IMR-90 (cell line): ENCODE measurements around the gene SLC26A11. TPM values are rescaled to one million over a fixed set of nuclear protein-coding genes. Genes with fewer than 3 reads are reported as not detected.

Experiments used
- ATAC-seq: fragments of 200-7000 bp; cut with Tn5 transposase; 2 replicates; pipeline ENCODE4 v1.9.1; 2020; ENCODE audit warnings: low read depth, mild to moderate bottlenecking, moderate library complexity
- BruUV-seq: library from RNA; stranded (reverse); fragments of 400-500 nt; replicated peaks from 2 replicates; lab custom pipeline; 2021; lab: Mats Ljungman, UMichigan
- CTCF ChIA-PET: fragments of 300-600 bp; formaldehyde crosslinking; extraction: SDS; loops from one replicate; lab custom pipeline; 2021; ENCODE audit warnings: antibody characterized with exemption; lab: Yijun Ruan, JAX
- POLR2A ChIA-PET: fragments of 300-600 bp; sonication (Branson Sonifier 250); formaldehyde crosslinking; loops from one replicate; lab custom pipeline; 2022; ENCODE audit warnings: antibody characterized with exemption; ENCODE audit not compliant: unreplicated experiment; lab: Charles Lee
- DNase-seq: peaks from one replicate; pipeline ENCODE4 v3.0.0; 2013
- H2AFZ ChIP-seq: replicated peaks from 2 replicates; pipeline ENCODE3; 2013; ENCODE audit warnings: low read length, mild to moderate bottlenecking; ENCODE audit not compliant: poor library complexity
- H2AK5ac ChIP-seq: 2 replicates; pipeline ENCODE4 v1.6.1; 2013; ENCODE audit warnings: low read depth, low read length, inconsistent platforms
- H2AK9ac ChIP-seq: replicated peaks from 2 replicates; pipeline ENCODE3; 2013; ENCODE audit warnings: mild to moderate bottlenecking, low read depth, low read length, moderate library complexity; ENCODE audit not compliant: poor library complexity
- H2BK120ac ChIP-seq: 2 replicates; pipeline ENCODE4 v1.6.1; 2013; ENCODE audit warnings: low read depth, low read length, inconsistent platforms
- H2BK15ac ChIP-seq: 3 replicates; pipeline ENCODE4 v1.6.1; 2013; ENCODE audit warnings: low read depth, low read length, inconsistent platforms
- H2BK20ac ChIP-seq: 2 replicates; pipeline ENCODE4 v1.6.1; 2013; ENCODE audit warnings: low read depth, mild to moderate bottlenecking, inconsistent platforms, low read length, moderate library complexity
- H2BK5ac ChIP-seq: 2 replicates; pipeline ENCODE4 v1.6.1; 2013; ENCODE audit warnings: mild to moderate bottlenecking, low read depth, low read length, inconsistent platforms; ENCODE audit not compliant: poor library complexity, severe bottlenecking
- H3K14ac ChIP-seq: replicated peaks from 2 replicates; pipeline ENCODE4 v1.6.1; 2013; ENCODE audit warnings: low read depth, low read length, inconsistent platforms
- H3K18ac ChIP-seq: 2 replicates; pipeline ENCODE4 v1.6.1; 2013; ENCODE audit warnings: low read depth, low read length, control low read depth
- H3K23ac ChIP-seq: 2 replicates; pipeline ENCODE4 v1.6.1; 2013; ENCODE audit warnings: low read depth, low read length, inconsistent platforms
- H3K27ac ChIP-seq: 2 replicates; pipeline ENCODE4 v1.5.1; 2013; ENCODE audit warnings: mild to moderate bottlenecking, control low read depth, low read length; ENCODE audit not compliant: insufficient read depth
- H3K27me3 ChIP-seq: 2 replicates; pipeline ENCODE4 v1.6.1; 2013; ENCODE audit warnings: low read length; ENCODE audit not compliant: control insufficient read depth, insufficient read depth
- H3K36me3 ChIP-seq: 2 replicates; pipeline ENCODE4 v1.6.1; 2013; ENCODE audit warnings: low read length, mixed read lengths; ENCODE audit not compliant: control insufficient read depth, insufficient read depth
- H3K4ac ChIP-seq: 2 replicates; pipeline ENCODE4 v1.6.1; 2013; ENCODE audit warnings: low read depth, low read length, inconsistent platforms
- H3K4me1 ChIP-seq: 2 replicates; pipeline ENCODE4 v1.6.1; 2013; ENCODE audit warnings: low read length, mixed read lengths; ENCODE audit not compliant: control insufficient read depth, insufficient read depth
- H3K4me2 ChIP-seq: 2 replicates; pipeline ENCODE4 v1.6.1; 2013; ENCODE audit warnings: low read depth, mild to moderate bottlenecking, control low read depth, low read length, moderate library complexity
- H3K4me3 ChIP-seq: 2 replicates; pipeline ENCODE4 v1.5.1; 2013; ENCODE audit warnings: low read depth, mild to moderate bottlenecking, control low read depth, low read length, moderate library complexity; ENCODE audit not compliant: insufficient read depth
- H3K56ac ChIP-seq: 2 replicates; pipeline ENCODE4 v1.6.1; 2013; ENCODE audit warnings: low read length, inconsistent platforms; ENCODE audit not compliant: insufficient read depth; ENCODE audit errors: extremely low read depth
- H3K79me1 ChIP-seq, 2 experiments: 2 replicates each; pipeline ENCODE4 v1.6.1; 2013; ENCODE audit warnings: low read length in 2 of 2, inconsistent platforms in 1 of 2, low read depth in 1 of 2
- H3K9ac ChIP-seq: 2 replicates; pipeline ENCODE4 v1.6.1; 2013; ENCODE audit warnings: low read depth, low read length, control low read depth
- H3K9me1 ChIP-seq: 2 replicates; pipeline ENCODE4 v1.6.1; 2013; ENCODE audit warnings: low read length, inconsistent platforms; ENCODE audit not compliant: insufficient read depth
- H3K9me3 ChIP-seq: 2 replicates; pipeline ENCODE4 v1.6.1; 2013; ENCODE audit warnings: low read length; ENCODE audit not compliant: control insufficient read depth, insufficient read depth
- H4K20me1 ChIP-seq: 2 replicates; pipeline ENCODE4 v1.6.1; 2013; ENCODE audit warnings: low read length, inconsistent platforms; ENCODE audit not compliant: insufficient read depth
- H4K5ac ChIP-seq: 2 replicates; pipeline ENCODE4 v1.6.1; 2013; ENCODE audit warnings: mild to moderate bottlenecking, low read depth, low read length, control low read depth
- H4K8ac ChIP-seq, 2 experiments: 2 replicates each; pipeline ENCODE4 v1.6.1; 2013; ENCODE audit warnings: low read depth in 2 of 2, low read length in 2 of 2, control low read depth in 1 of 2, inconsistent platforms in 1 of 2
- H4K91ac ChIP-seq: 2 replicates; pipeline ENCODE4 v1.6.1; 2013; ENCODE audit warnings: low read depth, low read length, inconsistent platforms; ENCODE audit not compliant: insufficient read depth
- BHLHE40 ChIP-seq: fragments of 150-350 bp; IDR thresholded peaks from 2 replicates; pipeline ENCODE4 v1.6.1; 2016; ENCODE audit warnings: mild to moderate bottlenecking, low read depth, low read length
- CEBPB ChIP-seq: IDR thresholded peaks from 2 replicates; pipeline ENCODE4 v1.6.1; 2012; ENCODE audit warnings: low read depth, low read length, improper control_type of control experiment
- CHD1 ChIP-seq: IDR thresholded peaks from 2 replicates; pipeline ENCODE4 v1.6.1; 2012; ENCODE audit warnings: low read depth, low read length, improper control_type of control experiment
- CTCF ChIP-seq: conservative IDR thresholded peaks from 2 replicates; pipeline ENCODE4 v1.5.1; 2012; ENCODE audit warnings: mild to moderate bottlenecking, low read depth, low read length, improper control_type of control experiment
- ELK1 ChIP-seq: fragments of 150-350 bp; IDR thresholded peaks from 2 replicates; pipeline ENCODE4 v1.6.1; 2016; ENCODE audit warnings: low read depth, mild to moderate bottlenecking, low read length, moderate library complexity, borderline replicate concordance
- FOS ChIP-seq: fragments of 150-350 bp; IDR thresholded peaks from 2 replicates; pipeline ENCODE4 v1.6.1; 2016; ENCODE audit warnings: low read depth, low read length
- MAFK ChIP-seq: IDR thresholded peaks from 2 replicates; pipeline ENCODE4 v1.6.1; 2012; ENCODE audit warnings: low read depth, low read length, improper control_type of control experiment
- MAZ ChIP-seq: IDR thresholded peaks from 2 replicates; pipeline ENCODE4 v1.6.1; 2012; ENCODE audit warnings: low read depth, mild to moderate bottlenecking, low read length, improper control_type of control experiment, moderate library complexity, borderline replicate concordance
- MXI1 ChIP-seq: IDR thresholded peaks from 2 replicates; pipeline ENCODE4 v1.6.1; 2012; ENCODE audit warnings: low read depth, mild to moderate bottlenecking, low read length, moderate library complexity, borderline replicate concordance
- NFE2L2 ChIP-seq: fragments of 150-350 bp; IDR thresholded peaks from 2 replicates; pipeline ENCODE4 v1.6.1; 2016; ENCODE audit warnings: low read depth, mild to moderate bottlenecking, low read length
- POLR2A ChIP-seq: IDR thresholded peaks from 2 replicates; pipeline ENCODE4 v1.6.1; 2012; ENCODE audit warnings: mild to moderate bottlenecking, low read depth, low read length
- RAD21 ChIP-seq: IDR thresholded peaks from 2 replicates; pipeline ENCODE4 v1.6.1; 2012; ENCODE audit warnings: low read length, improper control_type of control experiment
- RCOR1 ChIP-seq: IDR thresholded peaks from 2 replicates; pipeline ENCODE4 v1.6.1; 2012; ENCODE audit warnings: mild to moderate bottlenecking, low read length, improper control_type of control experiment; ENCODE audit not compliant: insufficient replicate concordance
- RFX5 ChIP-seq: IDR thresholded peaks from 2 replicates; pipeline ENCODE4 v1.8.0; 2012; ENCODE audit warnings: low read depth, mild to moderate bottlenecking, low read length, moderate library complexity
- SMC3 ChIP-seq: fragments of 150-350 bp; IDR thresholded peaks from 2 replicates; pipeline ENCODE4 v1.6.1; 2016; ENCODE audit warnings: low read depth, mild to moderate bottlenecking, antibody characterized with exemption, low read length, moderate library complexity
- USF2 ChIP-seq: fragments of 150-350 bp; IDR thresholded peaks from 2 replicates; pipeline ENCODE4 v1.6.1; 2017; ENCODE audit warnings: mild to moderate bottlenecking, antibody characterized with exemption, low read length, low read depth
- WGBS, 2 experiments: methylation state at CpG; one replicate each; pipeline versions ENCODE4 v1.1.5 to v1.1.7; 2013; ENCODE audit warnings: missing lambda C conversion rate in 2 of 2; ENCODE audit not compliant: insufficient read length in 1 of 2; ENCODE audit errors: extremely low coverage in 2 of 2; 5-methylcytosine and 5-hydroxymethylcytosine counted together
- dilution Hi-C: fragments of 300-500 bp; cut with HindIII; formaldehyde crosslinking; loops from one replicate; pipeline ENCODE4 v1.14.3; 2018; ENCODE audit warnings: low sequenced_read_pairs; ENCODE audit not compliant: unreplicated experiment
- in situ Hi-C: fragments of 300-500 bp; cut with MboI; formaldehyde crosslinking; loops from 3 replicates; pipeline ENCODE4 v1.14.3; 2019; ENCODE audit warnings: low sequenced_read_pairs, inconsistent platforms, mixed read lengths
- intact Hi-C: fragments of 100-400 bp; cut with micrococcal nuclease; formaldehyde crosslinking; loops from 2 replicates; pipeline ENCODE4 v1.10.0; 2022
- polyA plus RNA-seq, 3 experiments: library from polyadenylated mRNA; depleted of rRNA; stranded (reverse); fragments of >200 nt; gene quantifications; 2 replicates each; pipeline ENCODE4 v1.2.3, GENCODE V29; 2012; ENCODE audit warnings: low replicate concordance in 1 of 3
- total RNA-seq: library from RNA; depleted of rRNA; stranded (reverse); fragments of >200 nt; gene quantifications from 2 replicates; pipeline ENCODE4 v1.2.3, GENCODE V29; 2012

SLC26A11 gene
- total and polyA plus RNA-seq, 2 of the 4 experiments (the other 2 are of a cell fraction): 3.2 to 15.6 TPM

- Histone ChIP-seq H3K4ac (no peak overlapping the region), H3K4me2 (no peak overlapping the region), H4K5ac (no peak overlapping the region), H2AFZ (no peak overlapping the region), H4K20me1 (no peaks in the 10 kb centered on the region), H3K56ac (no peak overlapping the region), H2AK9ac (no peak overlapping the region), H4K91ac (no peak overlapping the region), H3K4me3 (no peak overlapping the region), H3K79me1 (no peaks in the 10 kb centered on the region), H3K23ac (no peak overlapping the region), H3K18ac (no peak overlapping the region), H3K14ac (no peak overlapping the region), H2BK5ac (no peak overlapping the region), H2BK120ac (no peak overlapping the region), H3K9ac (no peak overlapping the region), H2BK15ac (no peak overlapping the region), H3K27me3 (no peaks in the 10 kb centered on the region), H3K9me3 (no peaks in the 10 kb centered on the region), H3K36me3 (peaks cover 53% of the 10 kb centered on the region), H2AK5ac (no peak overlapping the region), H2BK20ac (no peak overlapping the region), H3K4me1 (no peaks in the 10 kb centered on the region), H3K9me1 (0 out of 2 replicates have a peak, but pooled peaks cover 2% of the 10 kb centered on the region), H4K8ac (no peak overlapping the region), H3K27ac (no peak overlapping the region)
- intact Hi-C loops (no loop called here), dilution Hi-C loops (no loop called here), in situ Hi-C loops (no loop called here)
- ATAC-seq (no peak), DNase-seq (no peak)
- CTCF ChIA-PET: no interaction called here
- TF ChIP-seq USF2 (no peak), POLR2A (no peak), MXI1 (no peak), CTCF (no peak), RFX5 (no peak), RAD21 (no peak), CHD1 (no peak), RCOR1 (no peak), SMC3 (no peak), ELK1 (no peak), CEBPB (no peak), MAZ (no peak), NFE2L2 (no peak), MAFK (no peak), FOS (no peak), BHLHE40 (no peak)
- POLR2A ChIA-PET: no interaction called here
- BruUV-seq: no TSS peak
- 94% methylated on average over 17 of the region's 17 CpGs; no CpG with 5 or more reads in 1 of the 2 experiments for WGBS, 2 experiments
Observed at GRCh38 chr17:80247561-80247960, 27.3 kb downstream of the SLC26A11 start.
